Embryonic facial prominence (tissue), 1 donor: Measurements from ENCODE around the gene COP1.
"Not testable (repeated sequence)": the region's sequence is repeated elsewhere in the genome, so short reads cannot be mapped to it uniquely, and the experiment has no call there.

Source experiments
- DNase-seq: peaks from one replicate; pipeline ENCODE4 v3.0.0-alpha.2; 2016; ENCODE audit errors: extremely low spot score

The COP1 gene

DNA sequence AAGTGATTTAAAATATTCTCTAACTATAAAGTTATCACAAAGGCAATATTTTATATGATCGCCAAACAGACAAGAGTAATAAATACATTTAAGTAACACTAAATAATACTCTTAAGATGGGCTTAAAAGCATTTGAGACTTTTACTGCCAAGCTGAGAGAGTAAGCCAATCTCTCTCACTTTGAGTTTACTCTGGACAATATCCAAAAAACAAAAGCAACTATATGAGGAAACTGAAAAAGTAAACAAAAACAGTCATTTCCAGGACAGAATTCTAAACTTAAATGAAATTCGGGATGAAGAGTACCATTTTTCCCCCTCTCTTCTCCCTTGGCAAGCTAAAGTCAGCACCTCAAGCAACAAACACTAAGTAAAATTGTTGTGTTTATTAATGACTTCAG is 173.2 kb downstream of the COP1 start:
- DNase-seq, result no peak

DNA sequence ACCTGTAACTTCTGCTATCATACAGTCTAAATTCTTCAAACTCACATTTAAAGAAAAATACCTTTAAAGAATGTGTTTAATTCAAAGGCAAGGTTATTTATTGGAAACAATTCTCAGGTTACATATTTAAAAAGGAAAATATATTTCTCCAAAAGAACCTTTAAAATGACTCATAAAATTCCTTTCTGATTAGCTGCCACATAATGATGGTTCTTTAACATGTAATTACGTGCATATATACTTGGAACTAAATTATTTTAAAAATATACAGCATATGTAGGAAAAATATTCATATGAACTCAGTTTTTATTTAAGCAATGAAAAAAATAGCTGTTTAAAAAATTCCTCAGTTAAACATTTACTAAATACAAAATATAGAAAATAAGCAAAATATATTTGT is 173.6 kb downstream of the COP1 start:
- DNase-seq, result no peak

DNA sequence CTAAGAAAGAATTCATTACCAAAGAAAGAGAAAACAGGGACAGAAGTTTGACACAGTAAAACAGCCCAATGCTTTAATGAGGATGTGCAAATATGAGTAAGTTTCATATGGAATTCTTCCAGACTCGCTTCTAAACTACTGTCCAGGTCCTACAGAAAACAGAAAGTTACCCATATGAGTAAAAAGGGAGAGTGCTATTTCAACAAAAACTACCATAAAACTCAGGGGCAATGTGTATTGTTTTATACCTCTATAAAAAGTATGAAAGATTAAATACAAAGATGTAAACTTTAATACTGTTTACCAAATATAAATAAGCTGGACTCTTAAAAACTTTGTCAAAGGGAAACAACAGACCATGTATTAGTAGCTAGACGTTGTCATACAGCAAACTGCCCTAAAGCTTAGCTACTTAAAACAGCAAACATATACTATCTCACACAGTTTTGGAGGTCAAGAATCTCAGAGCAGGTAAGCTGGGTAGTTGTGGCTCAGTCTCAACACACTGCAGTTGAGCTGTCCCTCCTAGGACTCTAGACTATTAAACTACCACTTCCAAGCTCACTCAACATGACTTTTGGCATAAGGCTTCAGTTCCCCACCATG is 174.9 kb downstream of the COP1 start:
- no peak for DNase-seq

DNA sequence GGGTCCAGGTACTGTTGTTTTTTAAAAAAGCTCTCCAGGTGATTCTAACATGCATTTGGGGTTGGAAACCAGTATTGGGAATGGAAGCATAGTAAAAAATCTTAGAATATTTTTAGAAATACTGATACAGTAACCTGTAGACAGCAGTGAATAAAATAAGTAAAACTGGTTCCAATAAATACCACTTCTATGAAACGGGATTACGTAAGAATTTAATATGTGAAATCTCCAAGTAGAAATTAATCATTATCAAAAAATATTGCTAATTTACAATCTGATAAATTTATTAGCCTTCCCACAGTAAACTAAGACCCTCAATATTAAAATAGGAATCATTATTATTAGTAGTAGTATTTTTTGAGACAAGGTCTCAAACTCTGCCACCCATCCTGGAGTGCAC is 177.5 kb downstream of the COP1 start:
- no peak for DNase-seq

DNA sequence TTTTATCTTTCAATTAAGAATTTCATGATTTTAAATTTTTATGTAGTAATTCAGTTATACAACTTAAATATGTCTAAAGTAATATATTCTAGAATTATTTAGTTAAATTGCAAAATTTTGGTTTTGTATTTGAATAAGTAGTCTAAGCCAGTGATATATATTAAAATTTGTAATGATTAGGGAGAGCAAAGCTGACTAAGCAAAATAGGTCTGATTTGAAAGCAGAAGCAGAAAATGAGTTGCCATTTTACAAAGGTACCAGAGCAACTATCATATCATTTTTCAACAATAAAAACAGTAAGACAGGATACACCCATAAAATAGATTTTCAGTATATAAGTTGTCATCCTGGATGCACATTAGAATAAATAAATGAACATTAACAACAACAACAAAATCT is 177.9 kb downstream of the COP1 start:
- DNase-seq, result no peak

DNA sequence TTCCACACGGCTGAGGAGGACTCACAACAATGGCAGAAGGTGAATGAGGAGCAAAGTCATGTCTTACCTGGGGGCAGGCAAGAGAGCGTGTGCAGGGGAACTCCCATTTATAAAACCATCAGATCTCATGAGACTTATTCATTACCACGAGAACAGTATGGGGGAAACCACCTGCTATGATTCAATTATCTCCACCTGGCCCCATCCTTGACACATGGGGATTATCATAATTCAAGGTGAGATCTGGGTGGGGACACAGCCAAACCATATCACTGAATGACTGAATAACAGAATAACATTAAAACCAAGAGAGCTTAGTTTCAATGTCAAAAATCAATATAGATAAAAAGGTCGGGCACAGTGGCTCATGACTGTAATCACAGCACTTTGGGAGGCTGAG is 179.2 kb downstream of the COP1 start:
- not testable (repeated sequence) for DNase-seq

DNA sequence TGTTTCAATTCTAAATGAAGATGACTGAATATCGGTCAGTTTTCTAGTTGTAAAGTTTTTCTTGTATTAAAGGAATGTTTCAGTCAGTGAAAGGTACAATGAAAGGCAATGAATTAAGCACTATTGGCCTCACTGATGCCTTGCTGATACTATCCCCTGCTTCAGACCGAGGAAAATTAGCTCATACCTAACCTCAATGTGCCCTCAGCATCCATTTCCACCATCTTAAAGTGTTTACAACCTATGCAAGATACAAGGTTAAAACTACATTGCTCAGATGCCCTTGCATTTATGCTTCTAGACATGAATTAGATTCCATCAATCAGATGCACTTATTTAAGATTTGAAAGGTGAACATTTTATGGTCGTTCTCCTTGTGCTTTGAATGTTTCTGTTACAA is 184.5 kb downstream of the COP1 start:
- no peak for DNase-seq

DNA sequence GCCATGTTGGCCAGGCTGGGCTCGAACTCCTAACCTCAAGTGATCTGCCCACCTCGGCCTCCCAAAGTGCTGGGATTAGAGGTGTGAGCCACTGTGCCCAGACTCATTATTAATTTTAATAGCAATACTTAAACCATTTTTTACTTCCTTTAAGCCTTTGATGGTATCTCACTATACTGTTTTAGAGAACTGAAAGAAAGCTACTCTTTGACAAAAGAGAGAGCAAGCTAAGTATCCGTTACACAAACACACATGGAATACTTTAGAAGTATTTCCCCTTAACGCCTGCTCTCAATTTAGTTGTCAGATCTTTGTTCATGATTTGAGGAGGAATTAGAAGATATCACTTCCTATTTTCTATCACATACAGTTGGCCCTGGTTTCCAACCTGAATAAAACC is 189.4 kb downstream of the COP1 start:
- DNase-seq, result no peak

DNA sequence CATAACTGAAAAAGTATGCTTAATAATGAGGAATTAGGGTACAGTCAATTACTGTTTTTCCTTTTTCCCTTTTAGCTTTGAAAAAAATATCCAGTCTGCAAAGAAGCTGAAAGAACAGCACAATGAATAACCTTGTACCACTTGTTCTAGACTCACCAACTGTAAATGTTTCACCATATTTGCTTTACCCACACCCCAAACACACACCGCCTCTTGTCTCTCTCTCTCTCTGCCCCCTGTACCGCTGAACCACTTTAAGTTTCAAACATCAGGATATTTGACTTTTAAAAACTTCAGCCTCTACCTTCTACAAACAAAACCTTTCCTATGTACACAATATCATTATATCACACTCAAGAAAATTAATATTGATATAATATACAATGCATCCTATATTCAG is 197.1 kb downstream of the COP1 start:
- DNase-seq, result no peak

DNA sequence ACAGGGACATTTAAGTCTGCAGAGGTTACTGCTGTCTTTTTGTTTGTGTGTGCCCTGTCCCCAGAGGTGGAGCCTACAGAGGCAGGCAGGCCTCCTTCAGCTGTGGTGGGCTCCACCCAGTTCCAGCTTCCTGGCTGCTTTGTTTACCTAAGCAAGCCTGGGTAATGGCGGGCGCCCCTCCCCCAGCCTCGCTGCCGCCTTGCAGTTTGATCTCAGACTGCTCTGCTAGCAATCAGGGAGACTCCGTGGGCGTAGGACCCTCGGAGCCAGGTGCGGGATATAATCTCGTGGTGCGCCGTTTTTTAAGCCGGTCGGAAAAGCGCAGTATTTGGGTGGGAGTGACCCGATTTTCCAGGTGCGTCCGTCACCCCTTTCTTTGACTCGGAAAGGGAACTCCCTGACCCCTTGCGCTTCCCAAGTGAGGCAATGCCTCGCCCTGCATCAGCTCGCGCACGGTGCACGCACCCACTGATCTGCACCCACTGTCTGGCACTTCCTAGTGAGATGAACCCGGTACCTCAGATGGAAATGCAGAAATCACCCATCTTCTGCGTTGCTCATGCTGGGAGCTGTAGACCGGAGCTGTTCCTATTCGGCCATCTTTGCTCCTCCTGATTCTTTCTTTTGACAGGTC is 199.2 kb downstream of the COP1 start:
- not testable (repeated sequence) for DNase-seq

DNA sequence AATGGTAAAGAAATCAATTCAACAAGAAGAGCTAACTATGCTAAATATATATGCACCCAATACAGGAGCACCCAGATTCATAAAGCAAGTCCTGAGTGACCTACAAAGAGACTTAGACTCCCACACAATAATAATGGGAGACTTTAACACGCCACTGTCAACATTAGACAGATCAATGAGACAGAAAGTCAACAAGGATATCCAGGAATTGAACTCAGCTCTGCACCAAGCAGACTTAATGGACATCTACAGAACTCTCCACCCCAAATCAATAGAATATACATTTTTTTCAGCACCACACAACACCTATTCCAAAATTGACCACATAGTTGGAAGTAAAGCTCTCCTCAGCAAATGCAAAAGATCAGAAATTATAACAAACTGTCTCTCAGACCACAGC is 212.4 kb downstream of the COP1 start:
- not testable (repeated sequence) for DNase-seq

DNA sequence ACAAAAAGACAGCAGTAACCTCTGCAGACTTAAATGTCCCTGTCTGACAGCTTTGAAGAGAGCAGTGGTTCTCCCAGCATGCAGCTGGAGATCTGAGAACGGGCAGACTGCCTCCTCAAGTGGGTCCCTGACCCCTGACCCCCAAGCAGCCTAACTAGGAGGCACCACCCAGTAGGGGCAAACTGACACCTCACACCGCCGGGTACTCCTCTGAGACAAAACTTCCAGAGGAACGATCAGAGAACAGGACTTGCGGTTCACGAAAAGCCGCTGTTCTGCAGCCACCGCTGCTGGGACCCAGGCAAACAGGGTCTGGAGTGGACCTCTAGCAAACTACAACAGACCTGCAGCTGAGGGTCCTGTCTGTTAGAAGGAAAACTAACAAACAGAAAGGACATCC is 214.3 kb downstream of the COP1 start:
- DNase-seq, result not testable (repeated sequence)

DNA sequence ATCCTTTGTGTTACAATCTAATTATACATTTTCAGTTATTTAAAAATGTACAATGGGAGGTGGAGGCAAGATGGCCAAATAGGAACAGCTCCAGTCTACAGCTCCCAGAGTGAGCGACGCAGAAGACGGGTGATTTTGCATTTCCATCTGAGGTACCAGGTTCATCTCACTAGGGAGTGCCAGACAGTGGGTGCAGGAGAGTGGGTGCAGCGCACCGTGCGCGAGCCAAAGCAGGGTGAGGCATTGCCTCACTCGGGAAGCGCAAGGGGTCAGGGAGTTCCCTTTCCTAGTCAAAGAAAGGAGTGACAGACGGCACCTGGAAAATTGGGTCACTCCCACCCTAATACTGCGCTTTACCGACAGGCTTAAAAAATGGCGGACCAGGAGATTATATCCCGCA is 214.9 kb downstream of the COP1 start:
- not testable (repeated sequence) for DNase-seq

DNA sequence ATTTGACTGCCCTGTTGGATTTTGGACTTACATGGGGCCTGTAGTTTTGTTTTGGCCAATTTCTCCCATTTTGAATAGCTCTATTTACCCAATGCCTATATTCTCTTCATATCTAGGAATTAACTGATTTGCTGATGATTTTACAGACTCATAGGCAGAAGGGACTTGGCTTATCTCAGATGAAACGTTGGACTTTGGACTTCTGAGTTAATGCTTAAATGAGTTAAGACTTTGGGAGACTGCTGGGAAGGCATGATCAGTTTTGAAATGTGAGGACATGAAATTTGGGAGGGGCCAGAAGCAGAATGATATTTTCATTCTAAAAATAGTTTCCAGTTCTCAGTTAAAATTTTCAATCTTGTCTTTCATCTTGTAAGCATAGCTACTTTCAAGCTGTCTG is 222.3 kb downstream of the COP1 start:
- no peak for DNase-seq

DNA sequence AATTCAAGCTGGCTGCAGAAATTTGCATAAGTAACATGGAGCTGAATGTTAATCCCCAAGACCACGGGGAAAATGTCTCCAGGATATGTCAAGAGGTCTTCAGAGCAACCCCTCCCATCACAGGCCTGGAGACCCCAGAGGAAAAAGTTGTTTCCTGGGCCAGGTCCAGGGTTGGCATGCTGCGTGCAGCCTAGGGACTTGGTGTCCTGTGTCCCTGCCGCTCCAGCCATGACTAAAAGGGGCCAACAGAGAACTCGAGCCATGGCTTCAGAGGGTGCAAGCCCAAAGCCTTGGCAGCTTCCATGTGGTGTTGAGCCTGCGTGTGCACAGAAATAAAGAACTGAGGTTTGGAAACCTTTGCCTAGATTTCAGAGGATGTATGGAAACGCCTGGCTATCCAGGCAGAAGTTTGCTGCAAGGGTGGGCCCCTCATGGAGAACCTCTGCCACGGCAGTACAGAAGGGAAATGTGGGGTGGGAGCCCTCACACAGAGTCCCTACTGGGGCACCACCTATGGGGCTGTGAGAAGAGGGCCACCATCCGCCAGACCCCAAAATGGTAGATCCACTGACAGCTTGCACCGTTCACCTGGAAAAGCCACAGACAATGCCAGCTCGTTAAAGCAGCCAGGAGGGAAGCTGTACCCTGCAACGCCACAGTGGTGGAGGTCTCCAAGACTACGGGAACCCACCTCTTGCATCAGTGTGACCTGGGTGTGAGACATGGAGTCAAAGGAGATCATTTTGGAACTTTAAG is 222.9 kb downstream of the COP1 start:
- no peak for DNase-seq

DNA sequence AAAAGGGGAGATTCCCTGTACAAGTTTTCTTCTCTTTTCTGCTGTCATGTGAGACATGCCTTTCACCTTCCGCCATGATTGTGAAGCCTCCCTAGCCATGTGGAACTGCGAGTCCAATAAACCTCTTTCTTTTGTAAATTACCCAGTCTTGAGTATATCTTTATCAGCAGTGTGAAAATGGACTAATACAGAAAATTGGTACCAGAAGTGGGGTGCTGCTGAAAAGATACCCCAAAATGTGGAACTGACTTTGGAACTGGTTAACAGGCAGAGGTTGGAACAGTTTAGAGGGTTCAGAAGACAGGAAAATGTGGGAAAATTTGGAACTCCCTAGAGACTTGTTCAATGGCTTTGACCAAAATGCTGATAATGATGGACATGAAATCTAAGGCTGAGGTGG is 223.7 kb downstream of the COP1 start:
- not testable (repeated sequence) for DNase-seq

DNA sequence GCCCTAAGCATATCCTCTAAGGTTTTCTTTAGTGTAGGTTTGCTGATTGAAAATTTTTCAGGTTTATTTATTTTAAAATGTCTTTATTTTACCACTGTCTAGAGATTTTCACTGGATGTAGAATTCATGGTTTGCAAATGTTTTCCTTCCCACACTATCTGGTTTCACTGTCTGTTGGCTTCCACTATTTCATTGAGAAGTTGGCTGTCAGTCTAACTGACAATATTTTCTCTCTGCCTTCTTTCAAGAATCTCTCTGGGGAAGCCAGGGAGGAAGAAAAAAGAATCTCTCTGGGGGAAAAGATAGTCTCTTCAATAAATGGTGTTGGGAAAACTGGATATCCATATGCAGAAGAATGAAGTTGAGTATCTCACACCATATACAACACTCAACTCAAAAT is 226.0 kb downstream of the COP1 start:
- no peak for DNase-seq

DNA sequence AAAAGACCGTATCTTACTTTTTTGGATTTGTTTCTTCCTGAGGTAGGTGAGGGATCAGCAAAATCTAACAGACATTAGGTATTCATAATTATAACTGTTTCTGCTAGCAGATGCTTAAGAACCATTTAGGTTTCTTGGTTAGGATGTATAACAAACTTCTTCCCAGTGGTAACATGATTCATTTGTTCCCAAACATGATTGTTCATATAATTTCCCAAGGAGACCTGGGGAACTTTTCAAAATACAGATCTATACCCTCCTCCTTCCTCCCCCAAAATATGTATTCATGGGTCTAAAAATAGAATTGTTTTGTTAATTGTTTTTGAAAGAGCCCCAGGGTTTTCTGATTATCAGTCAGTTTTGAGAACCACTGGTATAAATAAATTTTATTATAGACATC is 228.2 kb downstream of the COP1 start:
- no peak for DNase-seq

DNA sequence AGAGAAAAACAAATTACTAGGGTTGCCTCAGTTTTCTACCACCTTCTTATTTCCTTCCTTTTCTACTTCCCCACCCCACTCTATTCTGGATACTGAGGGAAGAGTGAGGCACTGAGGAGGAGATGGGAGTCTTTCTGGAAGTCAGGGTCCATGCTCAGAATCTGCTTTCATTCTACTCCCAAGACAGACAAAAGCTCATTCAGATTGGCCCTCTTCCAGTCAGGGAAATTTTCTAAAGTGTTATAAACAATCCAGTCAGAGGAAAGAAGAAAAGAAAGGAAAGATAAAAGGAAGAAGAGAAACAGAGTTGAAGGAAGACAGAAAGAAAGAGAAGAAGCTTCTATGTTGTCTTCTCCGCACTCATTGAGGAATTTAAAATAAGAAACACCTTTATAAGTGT is 228.6 kb downstream of the COP1 start:
- DNase-seq, result no peak

DNA sequence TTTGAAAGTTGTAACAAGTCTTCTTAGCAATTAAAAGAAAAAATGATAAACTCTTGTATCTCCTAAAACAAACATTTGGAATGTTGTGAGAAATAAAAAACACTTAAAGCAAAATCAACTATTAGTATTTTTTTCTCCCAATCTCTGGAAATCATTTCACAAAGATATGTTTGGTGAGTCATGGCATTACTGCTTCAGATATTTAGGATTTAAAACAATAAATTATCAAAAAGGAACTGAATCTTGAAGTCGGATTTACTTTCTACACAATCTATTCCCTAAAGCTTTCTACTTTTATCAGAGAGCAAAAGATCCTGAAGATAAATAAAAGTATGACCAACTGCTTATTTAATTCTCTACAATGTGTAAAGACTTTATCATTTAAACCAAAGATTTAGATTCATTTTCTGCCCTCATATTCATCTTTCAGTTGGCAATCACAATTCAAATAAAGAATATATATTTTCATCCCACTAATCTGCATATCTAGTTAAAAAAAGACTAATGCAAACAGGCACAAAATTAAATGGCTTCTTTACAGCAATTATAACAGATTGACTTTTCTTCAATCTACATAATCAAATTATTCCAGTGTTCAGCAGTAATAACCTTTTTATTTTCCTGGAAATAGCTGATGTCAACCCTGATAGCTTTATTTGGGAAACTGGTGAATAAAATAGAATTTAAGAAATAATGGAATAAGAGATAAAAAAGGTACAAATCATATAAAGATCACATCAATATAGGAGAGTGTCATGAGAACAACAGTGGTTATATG is 230.0 kb downstream of the COP1 start:
- no peak for DNase-seq

DNA sequence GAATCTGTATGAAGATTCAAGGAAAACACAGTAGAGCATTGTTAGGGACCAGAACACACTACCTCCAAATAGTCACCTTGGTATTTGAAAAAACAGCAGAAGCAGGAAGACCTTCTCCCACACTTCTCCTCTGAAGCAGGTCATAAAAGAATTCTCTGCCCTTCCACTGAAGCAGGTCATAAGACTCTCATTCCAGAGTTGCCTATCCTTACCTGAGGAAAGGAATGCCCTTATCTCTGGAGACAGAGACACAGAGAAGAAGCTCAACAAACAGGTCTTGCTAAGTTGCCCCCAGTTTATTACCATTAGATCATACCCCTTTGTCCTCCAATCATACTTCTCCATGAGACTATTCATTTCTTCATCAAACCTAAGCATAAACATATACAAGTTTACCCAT is 237.9 kb downstream of the COP1 start:
- DNase-seq, result no peak

DNA sequence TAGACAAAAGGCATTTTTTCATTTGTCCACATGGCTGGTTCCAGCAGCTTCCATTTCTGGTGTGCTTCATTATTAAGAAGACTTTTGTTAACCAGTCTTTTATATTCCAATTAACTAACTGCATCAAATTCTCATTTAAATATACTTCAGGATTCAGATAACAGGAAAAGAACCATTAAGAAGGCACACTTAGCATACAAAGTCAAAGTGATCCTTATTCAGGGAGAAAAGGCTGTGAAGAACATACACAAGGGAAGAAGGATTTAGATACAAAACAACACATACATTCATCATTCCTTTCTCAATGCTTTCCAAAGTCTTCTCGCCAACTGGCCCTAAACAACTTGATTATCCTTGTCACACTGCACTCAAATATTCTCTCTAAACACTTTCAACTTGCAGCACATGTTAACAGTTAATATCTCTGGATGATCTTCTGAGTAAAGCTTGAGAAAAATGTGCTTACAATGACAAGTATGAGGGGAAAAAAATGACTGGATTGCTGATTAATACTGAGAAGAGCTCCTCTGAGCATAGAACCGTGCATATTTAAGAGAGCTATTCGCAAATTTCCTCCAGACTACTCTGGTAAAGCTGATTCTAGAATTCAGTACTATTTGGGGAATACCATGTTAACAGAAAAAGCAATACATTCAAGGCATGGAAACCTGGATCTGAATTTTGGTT is 238.5 kb downstream of the COP1 start:
- DNase-seq, result no peak
